SHP77 treated with DMSO at 0.1 percent for 48 hours (cell line): ENCODE data around the gene SCOC.

Source experiments
- DNase-seq: peaks from one replicate; lab custom pipeline; 2025; lab: John Stamatoyannopoulos, UW

The SCOC gene

GRCh38 chr4:140373328-140374129 lies at the start of gene SCOC:
Gene SCOC, plus strand, starts transcription at chr4:140373646. Its CDS starts 5,525 bp downstream, at chr4:140379171.
- peak; percentile 91 for DNase-seq

- DNase-seq = no peak
These were observed 47.0 kb upstream of the SCOC start for GRCh38 chr4:140326395-140326993.

GRCh38 chr4:140330311-140330900 lies 43.0 kb upstream of the SCOC start:
- no peak for DNase-seq

GRCh38 chr4:140331245-140331644 lies 42.2 kb upstream of the SCOC start:
- no peak for DNase-seq

- no peak for DNase-seq
These were observed 41.6 kb upstream of the SCOC start for GRCh38 chr4:140331876-140332275.

GRCh38 chr4:140332734-140333133 lies 40.7 kb upstream of the SCOC start:
- DNase-seq = no peak

- no peak for DNase-seq
These were observed 39.9 kb upstream of the SCOC start for GRCh38 chr4:140333523-140333922.

GRCh38 chr4:140335076-140335475 lies 38.4 kb upstream of the SCOC start:
- DNase-seq = no peak

- no peak for DNase-seq
These were observed 36.7 kb upstream of the SCOC start for GRCh38 chr4:140336730-140337129.

- no peak for DNase-seq
These were observed 30.8 kb upstream of the SCOC start for GRCh38 chr4:140342620-140343019.

GRCh38 chr4:140343303-140343702 lies 30.1 kb upstream of the SCOC start:
- DNase-seq = no peak

- DNase-seq = no peak
These were observed 29.3 kb upstream of the SCOC start for GRCh38 chr4:140344101-140344500.

GRCh38 chr4:140344621-140345020 lies 28.8 kb upstream of the SCOC start:
- no peak for DNase-seq

- no peak for DNase-seq
These were observed 27.3 kb upstream of the SCOC start for GRCh38 chr4:140346136-140346535.

GRCh38 chr4:140349816-140350215 lies 23.6 kb upstream of the SCOC start:
- DNase-seq = no peak

- DNase-seq = no peak
These were observed 22.1 kb upstream of the SCOC start for GRCh38 chr4:140351093-140352075.

- no peak for DNase-seq
These were observed 19.7 kb upstream of the SCOC start for GRCh38 chr4:140353786-140354185.

GRCh38 chr4:140355288-140355687 lies 18.2 kb upstream of the SCOC start:
- no peak for DNase-seq

GRCh38 chr4:140357868-140358267 lies 15.6 kb upstream of the SCOC start:
- no peak for DNase-seq

GRCh38 chr4:140358281-140358680 lies 15.2 kb upstream of the SCOC start:
- no peak for DNase-seq

- peak; percentile 42 for DNase-seq
These were observed 13.7 kb upstream of the SCOC start for GRCh38 chr4:140359562-140360427.
